GM11168 (cell line): Measurements from ENCODE around the gene TBC1D16.

Experiments used
- in situ Hi-C: fragments of 300-500 bp; cut with MboI; formaldehyde crosslinking; loops from one replicate; pipeline ENCODE4 v1.12.0; 2022; ENCODE audit warnings: low sequenced_read_pairs; ENCODE audit not compliant: unreplicated experiment

TBC1D16 gene

GRCh38 chr17:80026359-80027042 is 9.2 kb downstream of the TBC1D16 start:
- in situ Hi-C loops, result no loop called here

GRCh38 chr17:80025796-80026195 is 9.9 kb downstream of the TBC1D16 start:
- in situ Hi-C loops, result no loop called here

- in situ Hi-C loops, result no loop called here
These were observed 10.5 kb downstream of the TBC1D16 start for GRCh38 chr17:80025140-80025539.

DNA sequence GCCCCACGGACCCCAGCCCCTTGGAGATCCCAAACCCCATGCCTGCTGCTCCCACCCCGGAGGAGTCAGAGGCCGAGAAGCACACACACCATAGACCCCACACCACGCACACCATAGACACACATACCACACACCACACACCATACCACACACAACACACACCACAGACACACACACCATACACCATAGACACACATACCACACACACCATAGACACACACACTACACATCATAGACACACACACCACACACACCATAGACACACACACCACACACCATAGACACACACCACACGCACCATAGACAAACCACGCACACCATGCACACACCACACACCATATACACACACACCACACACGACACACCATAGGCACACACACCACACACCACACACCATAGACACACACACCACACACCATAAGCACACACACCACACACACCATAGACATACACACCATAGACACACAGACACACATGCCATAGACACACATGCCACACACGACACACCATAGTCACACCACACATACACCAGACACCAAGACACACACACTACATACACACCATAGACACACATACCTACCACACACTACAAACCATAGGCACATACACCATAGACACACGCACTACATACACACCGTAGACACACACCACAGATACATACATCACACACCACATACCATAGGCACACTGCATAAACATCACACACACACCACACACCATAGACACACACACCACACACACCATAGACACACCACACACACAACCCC is 11.3 kb downstream of the TBC1D16 start:
- in situ Hi-C loops, result no loop called here

GRCh38 chr17:80023481-80024205 is 12.0 kb downstream of the TBC1D16 start:
- in situ Hi-C loops, result no loop called here

GRCh38 chr17:80021600-80021999 is 14.1 kb downstream of the TBC1D16 start:
- in situ Hi-C loops, result no loop called here

- in situ Hi-C loops, result no loop called here
These were observed 16.6 kb downstream of the TBC1D16 start for GRCh38 chr17:80018917-80019651.

DNA sequence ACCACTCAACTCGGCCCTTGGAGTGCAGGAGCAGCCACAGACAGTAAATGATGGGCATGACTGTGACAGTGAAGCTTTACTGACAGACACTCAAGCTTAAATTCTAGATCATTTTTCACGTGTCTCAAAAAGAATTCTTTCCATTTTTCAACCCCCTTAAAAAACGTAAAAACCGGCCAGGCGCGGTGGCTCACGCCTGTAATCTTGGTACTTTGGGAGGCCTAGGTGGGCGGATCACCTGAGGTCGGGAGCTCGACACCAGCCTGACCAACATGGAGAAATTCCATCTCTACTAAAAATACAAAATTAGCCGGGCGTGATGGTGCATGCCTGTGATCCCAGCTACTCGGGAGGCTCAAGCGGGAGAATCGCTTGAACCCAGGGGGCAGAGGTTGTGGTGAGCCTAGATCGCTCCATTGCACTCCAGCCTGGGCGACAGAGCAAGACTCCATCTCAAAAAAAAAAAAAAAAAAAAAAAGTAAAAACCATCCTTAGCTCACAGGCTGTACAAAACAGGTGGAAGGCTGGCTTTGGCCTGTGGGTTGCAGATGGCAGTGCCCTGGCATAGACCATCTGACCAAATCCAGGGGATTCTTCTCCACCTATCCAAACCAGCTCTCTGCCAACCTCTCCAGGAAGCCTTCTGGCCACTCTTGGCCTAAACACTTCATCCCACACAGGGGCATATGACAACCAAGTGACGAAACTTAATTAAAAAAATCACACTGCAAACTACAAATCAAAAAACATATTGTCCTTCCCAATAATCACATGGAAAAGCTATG is 18.3 kb downstream of the TBC1D16 start:
- in situ Hi-C loops, result no loop called here

DNA sequence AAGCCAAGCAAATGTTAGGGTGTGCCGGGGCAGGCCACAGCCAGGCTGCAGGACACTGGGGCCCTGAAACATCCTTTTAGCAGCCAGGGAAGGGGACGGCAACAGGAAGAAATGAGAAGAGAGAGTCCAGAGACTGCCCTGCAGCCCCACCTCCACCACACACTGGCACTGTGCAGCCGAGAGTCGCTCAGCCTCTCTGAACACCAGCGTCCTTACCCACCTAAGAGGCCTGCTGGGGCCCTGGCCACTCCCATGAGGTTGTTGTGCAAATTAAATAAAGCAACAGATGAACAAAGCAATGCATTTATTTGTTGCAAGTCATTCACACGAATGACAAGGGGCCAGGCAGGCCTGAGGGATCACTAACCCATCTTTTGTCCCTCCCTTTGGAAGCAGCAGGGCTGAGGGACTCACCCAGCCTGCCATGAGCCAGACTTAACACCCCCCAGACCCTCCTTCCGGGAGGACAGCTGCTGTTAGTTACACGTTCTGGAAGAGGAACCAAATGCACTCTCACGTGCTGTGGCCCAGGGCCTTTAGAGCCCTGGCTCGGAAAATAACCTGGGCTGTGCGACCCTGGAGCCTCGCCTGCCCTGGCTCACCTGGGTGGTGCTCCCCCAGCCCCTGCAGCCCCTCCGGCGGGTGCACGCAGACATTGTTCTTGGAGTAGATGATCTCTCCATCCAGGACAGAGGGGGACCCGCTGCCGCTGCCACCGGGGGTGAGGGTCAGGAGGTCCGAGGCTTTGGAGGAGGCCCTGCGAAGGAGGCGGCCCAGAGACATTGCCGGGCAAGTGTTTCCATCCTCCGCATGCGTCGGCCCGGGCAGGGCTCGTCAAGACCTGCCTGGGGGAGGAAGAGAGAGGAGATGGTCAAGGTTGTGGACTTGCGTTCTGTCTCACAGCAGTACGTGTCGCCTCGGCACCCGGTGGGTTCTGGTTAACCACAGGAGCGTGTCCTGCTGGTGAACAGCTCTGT is 22.6 kb downstream of the TBC1D16 start:
- in situ Hi-C loops, result no loop called here

DNA sequence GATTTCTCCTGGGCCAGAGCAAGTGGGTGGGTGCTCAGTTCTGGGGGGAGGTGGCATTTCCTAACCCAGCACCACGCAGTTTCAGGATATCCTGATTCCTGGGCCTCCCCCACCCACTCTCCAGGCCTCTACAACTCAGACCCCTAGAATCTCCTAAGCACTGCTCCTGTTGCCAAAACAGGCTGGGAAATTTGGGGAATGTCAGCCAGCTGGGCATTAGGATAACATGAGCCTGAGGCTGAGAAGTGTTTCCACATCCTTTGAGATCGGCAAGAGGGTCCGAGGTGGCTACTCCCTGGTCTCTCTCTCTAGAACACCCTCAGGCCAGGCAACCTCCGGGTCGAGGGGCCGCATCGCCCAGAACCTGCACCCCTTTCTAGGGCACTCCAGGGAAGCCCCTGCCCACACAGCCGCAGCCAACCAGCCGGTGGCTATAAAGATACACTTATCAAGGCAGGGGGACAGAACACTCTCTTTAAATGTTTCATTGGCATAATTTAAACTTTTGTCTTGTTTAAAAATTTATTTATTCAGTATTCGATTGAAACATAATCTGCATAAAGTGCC is 23.6 kb downstream of the TBC1D16 start:
- in situ Hi-C loops, result no loop called here

GRCh38 chr17:80010283-80010858 is 25.3 kb downstream of the TBC1D16 start:
- in situ Hi-C loops, result no loop called here

- in situ Hi-C loops, result no loop called here
These were observed 26.0 kb downstream of the TBC1D16 start for GRCh38 chr17:80009391-80010282.

DNA sequence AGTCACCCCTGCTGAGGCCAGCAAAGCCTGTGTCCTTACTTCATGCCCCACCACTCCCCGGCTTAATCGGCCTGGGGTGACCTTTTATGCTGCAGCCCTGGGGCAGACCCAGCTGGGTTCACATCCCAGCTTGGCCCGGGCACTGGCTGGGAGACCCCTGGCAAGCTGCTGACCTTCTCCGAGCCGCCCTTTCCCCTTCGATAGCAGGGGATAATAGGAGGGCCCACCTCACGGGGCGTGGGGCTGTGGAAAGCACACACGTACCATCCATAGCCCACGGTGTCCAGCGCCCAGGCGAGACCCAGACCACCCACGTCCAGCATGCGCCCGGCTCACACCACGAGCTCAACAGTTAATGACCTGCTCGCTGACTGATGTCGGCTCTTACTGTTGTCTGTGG is 26.8 kb downstream of the TBC1D16 start:
- in situ Hi-C loops, result no loop called here

GRCh38 chr17:80008383-80008840 is 27.3 kb downstream of the TBC1D16 start:
- in situ Hi-C loops, result no loop called here

DNA sequence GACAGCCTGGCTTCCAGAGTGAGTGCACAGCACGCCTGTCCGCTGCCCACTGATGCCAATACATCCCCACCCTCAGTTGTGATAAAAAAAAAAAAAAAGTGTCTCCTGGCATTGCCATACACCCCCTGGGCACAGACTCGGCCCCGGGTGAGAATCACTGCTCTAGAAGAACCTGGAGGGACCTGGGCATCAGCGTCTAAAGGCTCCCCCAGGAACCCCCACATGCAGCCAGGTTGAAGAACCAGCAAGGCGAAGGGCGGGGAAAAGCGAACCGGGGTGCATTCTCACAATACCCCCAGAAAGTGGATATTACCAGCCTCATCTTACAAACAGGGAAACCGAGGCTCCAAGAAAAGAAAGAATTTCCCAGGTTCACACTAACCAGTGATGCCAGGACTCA is 27.7 kb downstream of the TBC1D16 start:
- in situ Hi-C loops, result no loop called here

DNA sequence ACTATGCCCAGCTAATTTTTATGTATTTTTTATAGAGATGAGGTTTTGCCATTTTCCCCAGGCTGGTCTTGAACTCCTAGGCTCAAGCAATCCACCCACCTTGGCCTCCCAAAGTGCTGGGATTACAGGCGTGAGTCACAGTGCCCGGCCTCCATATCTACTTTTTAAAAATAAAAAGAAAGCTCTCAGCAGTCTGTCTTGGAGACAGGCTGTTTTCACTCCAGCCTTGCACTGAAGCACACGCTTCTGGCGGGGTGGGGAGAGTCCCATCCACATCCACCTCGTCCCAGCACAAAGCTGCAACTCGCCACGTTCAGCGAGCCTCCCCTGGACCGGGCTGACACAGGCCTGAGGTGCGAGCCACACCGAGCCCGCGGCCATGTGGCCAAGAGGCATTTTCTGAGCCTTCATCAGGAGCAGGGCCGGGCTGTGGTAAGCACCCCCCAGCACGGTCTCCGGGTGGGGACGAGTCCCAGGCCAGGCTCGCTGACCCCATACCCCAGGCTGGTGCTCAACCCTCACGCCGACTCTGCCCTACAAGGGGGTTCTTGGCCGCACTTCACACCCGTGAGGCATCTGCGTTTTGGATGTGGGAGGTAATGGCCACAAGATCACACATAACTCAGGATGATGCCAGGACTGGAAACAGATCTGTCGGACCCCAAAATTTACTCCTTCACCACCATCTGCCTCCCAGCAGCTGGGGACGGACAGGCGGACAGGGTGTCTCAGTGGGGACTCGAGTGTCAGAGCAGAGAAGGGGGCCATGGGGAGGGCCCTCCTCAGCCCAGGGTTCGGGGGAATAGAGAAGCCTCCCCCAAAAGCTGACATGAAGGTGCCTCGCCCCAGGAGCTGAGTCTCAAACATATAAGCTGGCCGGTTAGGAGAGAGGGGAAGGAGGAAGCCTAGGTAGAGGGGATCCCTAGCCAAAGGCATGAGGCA is 28.6 kb downstream of the TBC1D16 start:
- in situ Hi-C loops, result no loop called here
